Caco-2 (cell line): ENCODE data around the gene HDAC9. TPM values are rescaled to one million over a fixed set of nuclear protein-coding genes. Genes with fewer than 3 reads are reported as not detected.

Experiments
- BruUV-seq: library from RNA; stranded (reverse); fragments of 400-500 nt; replicated peaks from 2 replicates; lab custom pipeline; 2021; lab: Mats Ljungman, UMichigan
- CTCF ChIA-PET: fragments of 300-600 bp; sonication (Branson Sonifier 250); formaldehyde crosslinking; loops from one replicate; lab custom pipeline; 2022; ENCODE audit warnings: antibody characterized with exemption; lab: Charles Lee
- POLR2A ChIA-PET: fragments of 300-600 bp; sonication (Branson Sonifier 250); formaldehyde crosslinking; loops from one replicate; lab custom pipeline; 2022; ENCODE audit warnings: antibody characterized with exemption; lab: Charles Lee
- DNase-seq, 2 experiments: peaks; one replicate each; pipeline versions ENCODE4 v3.0.0 to v3.0.0-alpha.2; 2020 to 2022
- H3K27me3 ChIP-seq: replicated peaks from 2 replicates; pipeline ENCODE4 v1.6.0; 2011; ENCODE audit warnings: low read length; ENCODE audit not compliant: control insufficient read depth, insufficient read depth
- H3K36me3 ChIP-seq: 2 replicates; pipeline ENCODE4 v1.5.1; 2011; ENCODE audit warnings: low read length; ENCODE audit not compliant: control insufficient read depth, insufficient read depth
- H3K4me1 ChIP-seq: fragments of 250-450 bp; sonication (Bioruptor Pico); 2 replicates; pipeline ENCODE4 v1.5.1; 2020; ENCODE audit warnings: mild to moderate bottlenecking
- H3K4me3 ChIP-seq: 2 replicates; pipeline ENCODE4 v1.5.1; 2011; ENCODE audit warnings: low read depth, mild to moderate bottlenecking, control low read depth, low read length
- H3K9me3 ChIP-seq: fragments of 250-450 bp; sonication (Bioruptor Pico); 2 replicates; pipeline ENCODE4 v1.5.1; 2020; ENCODE audit warnings: mild to moderate bottlenecking, moderate library complexity
- H3K27ac Mint-ChIP-seq: one replicate; pipeline ENCODE4 v1.8.0; 2022; ENCODE audit warnings: mixed read lengths; ENCODE audit not compliant: unreplicated experiment
- H3K27me3 Mint-ChIP-seq: one replicate; pipeline ENCODE4 v1.8.0; 2022; ENCODE audit warnings: mixed read lengths; ENCODE audit not compliant: insufficient read depth, unreplicated experiment
- H3K36me3 Mint-ChIP-seq: one replicate; pipeline ENCODE4 v1.8.0; 2022; ENCODE audit warnings: mild to moderate bottlenecking, mixed read lengths; ENCODE audit not compliant: insufficient read depth, unreplicated experiment
- H3K4me1 Mint-ChIP-seq: one replicate; pipeline ENCODE4 v1.8.0; 2022; ENCODE audit warnings: low read depth, mixed read lengths; ENCODE audit not compliant: unreplicated experiment
- H3K4me3 Mint-ChIP-seq: one replicate; pipeline ENCODE4 v1.8.0; 2022; ENCODE audit warnings: mild to moderate bottlenecking, moderate library complexity, mixed read lengths; ENCODE audit not compliant: unreplicated experiment
- H3K9me3 Mint-ChIP-seq: one replicate; pipeline ENCODE4 v1.8.0; 2022; ENCODE audit warnings: mixed read lengths; ENCODE audit not compliant: unreplicated experiment
- CTCF ChIP-seq, 2 experiments: fragments of 200-600 bp in 1 of 2; IDR thresholded peaks; 1 replicate in 1 of 2; 2 replicates in 1 of 2; pipeline versions ENCODE4 v1.5.1 to v1.8.0; 2011 to 2022; ENCODE audit warnings: antibody characterized with exemption in 1 of 2, control low read depth in 1 of 2, inconsistent platforms in 1 of 2, low read depth in 1 of 2, low read length in 1 of 2, mild to moderate bottlenecking in 1 of 2, moderate library complexity in 1 of 2; ENCODE audit not compliant: insufficient read depth in 1 of 2, severe bottlenecking in 1 of 2, unreplicated experiment in 1 of 2
- intact Hi-C: fragments of 100-400 bp; cut with micrococcal nuclease; formaldehyde crosslinking; loops from one replicate; pipeline ENCODE4 v1.10.0; 2022; ENCODE audit not compliant: unreplicated experiment
- total RNA-seq: library from RNA; stranded (reverse); gene quantifications from 2 replicates; pipeline ENCODE4 v1.2.3, GENCODE V29; 2022

Gene HDAC9
- total RNA-seq, 1 experiment from 2014 or later = 0.27 TPM

- Mint-ChIP-seq H3K4me3 (no peak overlapping the region), H3K9me3 (no peaks in the 10 kb centered on the region), H3K4me1 (no peaks in the 10 kb centered on the region), H3K27ac (no peak overlapping the region), H3K27me3 (no peaks in the 10 kb centered on the region), H3K36me3 (no peaks in the 10 kb centered on the region)
- no TSS peak for BruUV-seq
- no peak for TF ChIP-seq CTCF (IDR thresholded peaks at IDR 0.05; ENCODE audit: insufficient read depth in 1 of 2, low read depth in 1 of 2, low read length in 1 of 2, severe bottlenecking in 1 of 2, unreplicated experiment in 1 of 2)
- ChIA-PET POLR2A (no interaction called here), CTCF (no interaction called here)
- Histone ChIP-seq H3K36me3 (no peaks in the 10 kb centered on the region), H3K4me3 (no peak overlapping the region), H3K4me1 (no peaks in the 10 kb centered on the region), H3K9me3 (no peaks in the 10 kb centered on the region), H3K27me3 (no peaks in the 10 kb centered on the region)
- intact Hi-C loops = loop anchor here (10.0 kb wide), 1 partner anchor 64 kb away; no protein-coding TSS in a partner anchor
- no peak for DNase-seq
Observed at GRCh38 chr7:18770822-18771221, 275.3 kb downstream of the HDAC9 start.

- ChIA-PET CTCF (no interaction called here), POLR2A (no interaction called here)
- no TSS peak for BruUV-seq
- Mint-ChIP-seq H3K4me1 (no peaks in the 10 kb centered on the region), H3K27ac (no peak overlapping the region), H3K36me3 (no peaks in the 10 kb centered on the region), H3K27me3 (peaks cover 3% of the 10 kb centered on the region), H3K4me3 (no peak overlapping the region), H3K9me3 (no peaks in the 10 kb centered on the region)
- no peak for TF ChIP-seq CTCF (IDR thresholded peaks at IDR 0.05; ENCODE audit: insufficient read depth in 1 of 2, low read depth in 1 of 2, low read length in 1 of 2, severe bottlenecking in 1 of 2, unreplicated experiment in 1 of 2)
- intact Hi-C loops = loop anchor here (10.0 kb wide), 1 partner anchor 63 kb away; no protein-coding TSS in a partner anchor
- H3K9me3 ChIP-seq = no peaks in the 10 kb centered on the region
- H3K4me1 ChIP-seq = no peaks in the 10 kb centered on the region
- no peaks in the 10 kb centered on the region for H3K27me3 ChIP-seq
- no peak for DNase-seq
- no peaks in the 10 kb centered on the region for H3K36me3 ChIP-seq
- no peak overlapping the region for H3K4me3 ChIP-seq
Observed at GRCh38 chr7:18771834-18772566, 276.5 kb downstream of the HDAC9 start.

- Mint-ChIP-seq H3K4me3 (no peak overlapping the region), H3K27me3 (peaks cover 3% of the 10 kb centered on the region), H3K9me3 (no peaks in the 10 kb centered on the region), H3K36me3 (no peaks in the 10 kb centered on the region), H3K27ac (no peak overlapping the region), H3K4me1 (no peaks in the 10 kb centered on the region)
- Histone ChIP-seq H3K27me3 (no peaks in the 10 kb centered on the region), H3K4me1 (no peaks in the 10 kb centered on the region), H3K4me3 (no peak overlapping the region), H3K36me3 (no peaks in the 10 kb centered on the region), H3K9me3 (no peaks in the 10 kb centered on the region)
- CTCF ChIA-PET = no interaction called here
- POLR2A ChIA-PET = no interaction called here
- no TSS peak for BruUV-seq
- DNase-seq = no peak
- intact Hi-C loops = loop anchor here (10.0 kb wide), 1 partner anchor 62 kb away; no protein-coding TSS in a partner anchor
- TF ChIP-seq CTCF (IDR thresholded peaks at IDR 0.05; ENCODE audit: insufficient read depth in 1 of 2, low read depth in 1 of 2, low read length in 1 of 2, severe bottlenecking in 1 of 2, unreplicated experiment in 1 of 2) = no peak
Observed at GRCh38 chr7:18772567-18772965, 277.0 kb downstream of the HDAC9 start.
